ENCODE measurements around the gene CCDC177.

The CCDC177 gene

GRCh38 chr14:69574263-69574953, at the start of gene CCDC177:
Gene CCDC177 (minus strand): TSS chr14:69574871. CDS start chr14:69573622, 1,249 bp downstream.
- peak; percentile 55 to 74 (median 61) for DNase-seq (ENCODE audit: low read depth in 3 of 3)

GRCh38 chr14:69624136-69624535, 49.5 kb upstream of the CCDC177 start:
- DNase-seq (ENCODE audit: low read depth in 3 of 3), result no peak

DNA sequence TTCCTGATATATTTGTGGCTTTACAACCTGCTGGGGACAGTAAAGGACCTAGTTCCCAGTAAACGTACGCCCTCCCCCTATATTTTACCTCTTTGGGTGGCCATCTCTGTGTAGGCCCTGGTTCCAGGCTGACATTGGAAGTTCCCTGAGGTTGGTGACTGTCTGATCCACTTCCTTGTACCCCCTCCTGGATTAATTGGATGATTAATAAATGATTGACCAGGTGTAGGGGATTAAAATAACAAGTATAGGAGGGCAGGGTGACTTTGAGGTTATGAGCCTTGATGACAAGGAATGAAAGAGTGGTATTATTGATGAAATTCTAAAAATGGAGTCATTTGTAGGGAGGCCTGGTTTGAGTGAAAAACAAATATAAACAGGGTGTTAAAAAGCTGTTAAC, 46.3 kb upstream of the CCDC177 start:
- DNase-seq (ENCODE audit: low read depth in 3 of 3), result no peak

DNA sequence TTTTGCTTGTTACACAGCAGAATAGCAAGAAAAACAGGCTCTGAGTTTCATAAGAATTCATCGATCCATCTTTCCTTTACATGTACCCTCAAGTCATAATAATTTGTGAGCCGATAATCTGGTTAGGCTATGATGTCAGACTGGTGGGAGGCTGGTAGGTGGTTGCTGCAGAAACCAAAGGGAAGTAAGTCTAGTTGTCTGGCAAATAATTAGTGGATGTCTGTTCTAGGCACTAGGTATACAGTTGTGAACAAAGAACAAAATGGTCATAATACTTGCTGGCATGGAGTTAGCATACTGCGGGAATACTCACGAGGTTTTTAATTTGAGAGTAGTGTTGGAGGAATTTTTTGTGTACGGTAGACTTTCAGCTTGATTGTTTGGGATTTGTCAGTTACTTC, 45.5 kb upstream of the CCDC177 start:
- no peak for DNase-seq (ENCODE audit: low read depth in 3 of 3)

- DNase-seq (ENCODE audit: low read depth in 3 of 3), result no peak
Measured at GRCh38 chr14:69619012-69619411, 44.3 kb upstream of the CCDC177 start.

DNA sequence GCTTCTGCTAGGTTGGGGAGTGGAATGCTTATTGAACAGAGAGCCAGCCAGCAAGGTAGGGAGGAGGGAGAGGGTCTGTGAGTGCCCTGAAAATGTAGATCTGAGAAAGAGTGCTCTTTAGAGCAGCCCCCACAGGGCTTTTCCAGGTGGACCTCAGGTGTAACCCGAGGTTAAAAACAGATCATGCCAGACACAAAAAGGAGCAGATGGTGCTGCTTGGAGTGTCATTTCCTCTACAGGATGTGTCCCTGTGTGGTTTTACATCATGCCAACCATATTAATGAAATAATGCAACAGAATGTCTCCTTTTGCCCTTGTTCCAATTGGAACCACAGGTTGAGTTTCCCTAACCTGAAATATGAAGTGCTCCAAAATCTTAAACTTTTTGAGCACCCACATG, 43.1 kb upstream of the CCDC177 start:
- DNase-seq (ENCODE audit: low read depth in 3 of 3), result no peak

- DNase-seq (ENCODE audit: low read depth in 3 of 3), result no peak
Measured at GRCh38 chr14:69616408-69616773, 41.7 kb upstream of the CCDC177 start.

DNA sequence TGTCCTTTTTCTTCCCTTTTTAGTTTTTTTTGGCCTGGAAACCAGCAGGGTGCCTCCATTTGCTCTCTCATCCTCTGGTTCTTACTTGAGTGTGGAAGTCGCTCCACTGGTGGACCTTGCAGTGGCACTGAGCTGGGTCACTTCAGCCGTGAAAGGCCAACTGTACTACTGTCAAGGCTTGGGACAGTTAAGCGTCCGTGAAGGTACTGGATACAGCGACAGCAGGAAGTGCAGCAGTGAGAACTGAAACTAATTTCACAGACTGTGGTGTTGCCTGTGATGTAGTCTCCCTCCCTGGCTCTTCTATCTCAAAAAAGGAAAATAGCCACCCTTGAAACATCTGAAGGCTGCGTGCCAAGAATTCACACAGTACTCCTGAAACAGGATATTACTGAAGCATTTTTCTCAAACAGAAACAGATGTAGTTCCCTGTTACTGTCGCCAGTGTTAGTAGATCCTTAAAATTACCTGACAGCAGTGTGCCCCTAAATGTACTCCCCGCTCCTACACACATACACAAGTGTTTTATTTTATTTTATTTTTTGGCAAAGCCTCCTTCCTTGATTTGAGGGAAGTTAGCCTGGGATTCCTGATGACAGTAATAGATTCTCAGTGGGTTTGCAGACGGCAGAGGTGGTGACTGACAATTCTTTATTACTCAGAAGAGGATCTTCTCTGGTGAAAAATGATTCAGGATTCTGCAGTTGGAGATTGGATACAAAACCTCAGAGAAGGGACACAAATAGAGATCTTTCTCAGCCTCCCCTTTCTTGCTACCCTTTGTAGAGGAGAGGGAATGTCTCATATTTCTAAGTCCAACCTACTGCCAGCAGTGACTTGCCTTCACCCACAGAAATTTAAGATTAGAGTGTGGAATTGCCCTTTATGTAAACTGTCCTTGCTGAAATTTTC, 41.1 kb upstream of the CCDC177 start:
- DNase-seq (ENCODE audit: low read depth in 3 of 3), result no peak

GRCh38 chr14:69615121-69615495, 40.4 kb upstream of the CCDC177 start:
- no peak for DNase-seq (ENCODE audit: low read depth in 3 of 3)

DNA sequence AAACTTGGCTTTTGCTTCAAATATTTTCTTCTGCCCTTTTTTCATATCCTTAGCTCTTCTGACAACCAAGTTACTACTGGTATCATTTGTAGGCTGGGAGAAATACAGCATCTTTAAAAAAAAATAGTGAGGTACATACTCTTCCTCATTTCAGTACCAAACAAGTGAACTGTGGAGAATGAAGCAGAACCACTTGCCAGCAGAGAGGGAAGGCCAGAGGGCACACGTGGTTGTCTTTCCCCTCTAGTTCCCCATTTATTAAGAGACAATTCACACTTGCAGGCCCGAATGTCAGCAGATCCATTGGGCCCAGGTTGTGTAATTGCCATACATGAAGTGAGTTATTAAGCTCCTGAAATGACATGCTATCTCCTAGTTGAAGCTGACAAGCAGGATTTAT, 39.9 kb upstream of the CCDC177 start:
- DNase-seq (ENCODE audit: low read depth in 3 of 3), result no peak

DNA sequence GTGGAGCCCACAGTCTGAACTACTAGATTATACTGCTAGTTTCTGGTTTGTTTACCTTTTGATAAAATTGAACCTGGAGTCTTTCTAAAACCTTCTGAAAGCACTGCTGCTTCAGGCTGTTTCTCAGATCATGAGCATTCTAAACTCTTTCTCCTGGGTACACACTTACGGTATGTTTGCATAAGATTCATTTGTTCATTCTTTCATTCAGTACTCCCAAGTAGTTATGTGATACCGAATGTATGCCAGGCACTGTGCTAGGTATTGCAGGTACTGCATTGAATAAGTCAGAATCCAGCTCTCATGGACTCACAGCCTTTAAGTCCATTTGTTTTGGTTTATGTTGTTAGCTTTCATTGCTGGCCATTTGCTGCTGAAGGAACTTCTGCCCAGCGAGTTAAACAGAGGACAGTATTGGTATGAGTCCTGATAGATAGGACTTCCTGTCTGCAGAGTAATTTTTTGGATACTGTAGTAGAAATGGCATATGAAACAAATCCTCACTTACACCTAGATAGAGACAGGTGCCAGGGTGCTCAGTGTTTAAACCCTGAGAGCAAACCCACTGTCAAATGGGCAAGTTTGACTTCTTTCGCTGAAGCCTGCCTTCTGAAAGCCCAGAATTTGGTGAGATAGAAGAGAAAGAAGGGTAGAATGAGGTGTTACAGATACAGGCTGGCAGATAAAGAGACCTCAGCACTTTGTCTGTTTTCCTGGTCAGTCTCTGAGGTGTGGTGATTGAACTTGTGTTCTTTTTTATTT, 38.8 kb upstream of the CCDC177 start:
- no peak for DNase-seq (ENCODE audit: low read depth in 3 of 3)

DNA sequence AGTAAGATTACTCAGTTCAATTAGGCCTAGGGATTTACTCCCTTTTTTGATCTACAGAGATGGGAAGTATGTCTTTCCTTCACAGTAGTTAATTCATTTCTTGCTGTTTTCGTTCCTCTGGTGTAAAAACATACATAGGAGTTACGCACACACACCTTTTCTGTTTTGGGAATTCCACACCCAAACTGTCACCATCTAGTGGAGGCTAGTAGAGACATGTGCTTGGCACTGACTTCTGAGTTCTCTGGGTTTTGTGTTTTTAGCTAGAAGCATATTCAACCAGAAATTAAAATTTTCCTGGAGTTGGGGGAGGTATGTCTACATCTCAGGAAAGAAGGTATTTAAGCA, 38.1 kb upstream of the CCDC177 start:
- DNase-seq (ENCODE audit: low read depth in 3 of 3), result no peak

DNA sequence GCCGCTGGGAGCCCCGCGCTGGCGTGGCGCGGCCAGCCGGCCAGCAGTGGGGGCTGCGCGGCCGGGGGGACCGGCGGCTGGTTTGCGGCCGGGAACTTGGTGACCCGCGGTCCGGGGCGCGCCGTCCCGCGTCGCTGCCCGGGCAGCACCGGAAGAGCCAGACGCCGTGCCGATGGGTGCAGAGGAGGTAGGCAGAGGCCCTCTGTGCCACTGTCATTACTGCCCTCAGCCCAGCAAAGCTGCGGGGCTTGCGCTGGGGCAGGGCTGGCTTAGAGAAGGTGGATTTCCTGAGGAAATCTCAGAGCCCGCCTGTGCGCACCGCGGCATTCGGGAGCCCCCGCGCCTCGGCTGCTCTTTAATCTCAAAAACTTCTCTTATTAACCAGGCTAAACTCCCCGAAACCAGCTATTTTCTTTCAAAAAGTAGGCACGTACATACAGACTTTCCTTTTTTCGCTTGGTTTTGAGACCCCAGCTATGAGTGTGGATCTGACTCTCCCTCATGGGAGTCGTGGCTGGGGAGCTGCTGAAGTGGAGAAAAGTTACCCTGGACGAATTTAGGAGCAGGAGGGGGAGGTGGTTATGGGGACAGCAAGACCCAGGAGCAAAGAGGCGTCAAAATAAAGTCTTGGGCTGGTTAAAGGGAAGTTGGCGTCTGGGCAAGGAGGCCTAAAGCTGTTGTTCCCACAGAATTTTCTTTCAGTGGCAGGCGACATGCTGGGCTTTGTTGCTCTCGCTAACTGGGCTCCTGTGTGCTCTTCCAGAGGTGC, 37.5 kb upstream of the CCDC177 start:
- DNase-seq (ENCODE audit: low read depth in 3 of 3), result no peak

DNA sequence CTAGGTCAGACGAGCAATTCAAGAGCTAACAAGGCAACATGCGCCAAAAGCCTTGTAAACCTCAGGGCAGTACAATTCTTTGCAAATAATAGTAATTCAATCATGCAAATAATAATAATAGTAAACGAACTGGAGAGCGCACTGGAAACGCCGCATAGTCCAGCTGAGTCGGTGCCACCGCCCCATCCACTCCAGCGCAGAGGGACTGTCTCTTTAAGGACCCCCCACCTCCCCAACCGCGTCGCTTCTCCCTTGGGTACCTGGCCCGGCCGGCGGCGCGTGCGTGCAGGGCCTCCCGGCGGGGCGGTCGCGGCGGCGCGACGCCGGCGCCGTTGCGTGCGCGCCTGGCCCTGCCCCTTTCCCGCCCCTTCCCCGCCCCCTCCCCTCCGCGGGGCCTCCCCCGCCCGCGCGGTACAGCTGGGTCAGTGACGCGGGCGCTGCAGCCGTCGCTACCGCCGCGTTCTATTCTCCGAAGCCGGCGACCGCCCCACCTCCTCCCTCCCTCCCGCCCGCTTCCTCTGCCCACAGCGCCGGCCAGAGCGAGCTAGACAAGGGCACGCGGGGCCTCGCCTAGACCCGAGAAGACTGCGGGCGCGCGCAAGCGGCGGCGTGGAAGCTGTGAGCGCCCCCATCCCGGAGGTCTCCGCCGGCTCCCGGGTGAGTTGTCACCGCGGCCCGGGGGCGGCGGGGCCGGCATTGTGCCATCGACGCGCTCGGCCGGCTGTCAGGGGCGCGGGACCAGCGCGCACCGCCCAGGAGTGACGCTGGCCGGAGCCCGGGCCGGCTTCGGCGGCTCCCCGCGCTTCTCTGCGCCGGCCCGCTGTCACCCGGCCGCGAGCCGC, 36.7 kb upstream of the CCDC177 start, which contains the start of gene SUSD6:
Gene SUSD6 (plus strand): TSS at position 425 of the 842 bp plus-strand sequence. CDS start 46,997 bp downstream, outside the sequence.
- peak; percentile 76 to 86 (median 80) for DNase-seq (ENCODE audit: low read depth in 3 of 3)

GRCh38 chr14:69610874-69611171, 36.2 kb upstream of the CCDC177 start:
- DNase-seq (ENCODE audit: low read depth in 3 of 3), result no peak

GRCh38 chr14:69610020-69610873, 35.6 kb upstream of the CCDC177 start:
- no peak for DNase-seq (ENCODE audit: low read depth in 3 of 3)

GRCh38 chr14:69606258-69607184, 31.9 kb upstream of the CCDC177 start:
- DNase-seq (ENCODE audit: low read depth in 3 of 3), result no peak

DNA sequence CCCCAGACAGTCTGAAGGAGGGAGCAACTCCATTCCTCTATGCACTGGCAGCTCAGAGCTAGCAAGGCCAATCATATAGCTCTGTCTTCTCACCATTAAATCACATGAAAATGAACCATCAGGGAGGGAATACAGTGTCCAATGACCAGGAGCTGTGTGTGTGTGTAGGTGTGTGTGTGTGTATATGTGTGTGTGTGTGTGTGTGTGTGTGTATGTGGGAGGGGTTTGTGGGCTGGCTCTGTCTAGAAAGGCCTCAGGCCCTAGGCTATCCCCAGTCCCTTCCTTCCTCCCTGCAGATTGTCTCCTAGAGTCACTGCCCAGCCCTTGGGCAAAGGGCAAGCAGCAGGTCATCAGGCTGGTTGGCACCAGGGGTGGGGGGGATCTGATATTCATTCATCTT, 31.1 kb upstream of the CCDC177 start:
- DNase-seq (ENCODE audit: low read depth in 3 of 3), result no peak
